Neural cell (in vitro differentiated cells): Measurements from ENCODE around the gene C5. TPM values are rescaled to one million over a fixed set of nuclear protein-coding genes. Genes with fewer than 3 reads are reported as not detected.

Source experiments
- H2AFZ ChIP-seq: fragments of 200-600, 300-800 bp; sonication (generic), shearing (Covaris generic); 2 replicates; pipeline ENCODE4 v1.6.0; 2014; ENCODE audit warnings: low read depth, mild to moderate bottlenecking, antibody characterized with exemption, low read length, moderate library complexity
- H3F3A ChIP-seq: fragments of 200-600 bp; shearing (Covaris generic); 2 replicates; pipeline ENCODE4 v1.6.1; 2016; ENCODE audit warnings: mild to moderate bottlenecking, moderate library complexity, mixed read lengths, antibody characterized with exemption, low read length; ENCODE audit not compliant: insufficient read depth, poor library complexity, severe bottlenecking
- H3K27ac ChIP-seq: fragments of 200-600, 300-800 bp; sonication (generic), shearing (Covaris generic); 2 replicates; pipeline ENCODE4 v1.5.1; 2014; ENCODE audit warnings: mild to moderate bottlenecking, low read length, moderate library complexity
- H3K27me3 ChIP-seq: fragments of 300-800, 200-600 bp; sonication (generic), shearing (Covaris generic); 2 replicates; pipeline ENCODE4 v1.6.0; 2014; ENCODE audit warnings: mild to moderate bottlenecking, low read depth, low read length, moderate library complexity; ENCODE audit not compliant: insufficient read depth
- H3K36me3 ChIP-seq: fragments of 300-800, 200-600 bp; sonication (generic), shearing (Covaris generic); 2 replicates; pipeline ENCODE4 v1.5.1; 2014; ENCODE audit warnings: mild to moderate bottlenecking, antibody characterized with exemption, low read length, moderate library complexity; ENCODE audit not compliant: insufficient read depth
- H3K4me2 ChIP-seq: fragments of 300-800, 200-600 bp; sonication (generic), shearing (Covaris generic); 2 replicates; pipeline ENCODE4 v1.6.0; 2014; ENCODE audit warnings: mild to moderate bottlenecking, low read length
- H3K4me3 ChIP-seq: fragments of 300-800, 200-600 bp; sonication (generic), shearing (Covaris generic); 2 replicates; pipeline ENCODE4 v1.5.1; 2014; ENCODE audit warnings: mild to moderate bottlenecking, low read length, moderate library complexity
- H3K79me2 ChIP-seq: fragments of 200-600 bp; shearing (Covaris generic); replicated peaks from 2 replicates; pipeline ENCODE4 v1.6.0; 2014; ENCODE audit warnings: mild to moderate bottlenecking, low read length, moderate library complexity; ENCODE audit not compliant: insufficient read depth
- H3K9ac ChIP-seq: fragments of 300-800, 200-600 bp; sonication (generic), shearing (Covaris generic); 2 replicates; pipeline ENCODE4 v1.6.1; 2016; ENCODE audit warnings: mild to moderate bottlenecking, low read length, mixed read lengths
- H3K9me2 ChIP-seq: fragments of 200-600 bp; shearing (Covaris generic); 2 replicates; pipeline ENCODE4 v1.6.1; 2016; ENCODE audit warnings: mild to moderate bottlenecking, low read length, mixed read lengths; ENCODE audit not compliant: insufficient read depth
- H3K9me3 ChIP-seq: fragments of 200-600, 300-800 bp; sonication (generic), shearing (Covaris generic); 2 replicates; pipeline ENCODE4 v1.6.1; 2016; ENCODE audit warnings: mild to moderate bottlenecking, mixed run types, low read length, moderate library complexity, mixed read lengths
- H4K20me1 ChIP-seq: fragments of 200-600 bp; shearing (Covaris generic); 2 replicates; pipeline ENCODE4 v1.6.1; 2016; ENCODE audit warnings: mild to moderate bottlenecking, mixed run types; ENCODE audit not compliant: insufficient read depth
- CTCF ChIP-seq: fragments of 450-650 bp; IDR thresholded peaks from 2 replicates; pipeline ENCODE4 v1.5.1; 2014; ENCODE audit warnings: antibody characterized with exemption, mild to moderate bottlenecking, moderate library complexity; ENCODE audit not compliant: poor library complexity, severe bottlenecking
- EP300 ChIP-seq: fragments of 450-650 bp; conservative IDR thresholded peaks from 2 replicates; pipeline ENCODE4 v1.6.1; 2014; ENCODE audit warnings: antibody characterized with exemption, mild to moderate bottlenecking, moderate library complexity; ENCODE audit not compliant: poor library complexity, severe bottlenecking
- EZH2 ChIP-seq: fragments of 200-600, 300-800 bp; shearing (Covaris generic), sonication (generic); IDR thresholded peaks from 2 replicates; pipeline ENCODE4 v1.6.1; 2014; ENCODE audit warnings: antibody characterized with exemption, low read length, borderline replicate concordance, mild to moderate bottlenecking; ENCODE audit not compliant: insufficient read depth, poor library complexity, severe bottlenecking
- MXI1 ChIP-seq: fragments of 450-650 bp; conservative IDR thresholded peaks from 2 replicates; pipeline ENCODE4 v1.6.1; 2014; ENCODE audit warnings: antibody characterized with exemption, mild to moderate bottlenecking; ENCODE audit not compliant: poor library complexity, severe bottlenecking
- POLR2AphosphoS5 ChIP-seq: IDR thresholded peaks from 2 replicates; pipeline ENCODE4 v1.6.1; 2012
- RAD21 ChIP-seq: fragments of 450-650 bp; conservative IDR thresholded peaks from 2 replicates; pipeline ENCODE4 v1.6.1; 2014; ENCODE audit warnings: antibody characterized with exemption, mild to moderate bottlenecking, moderate library complexity
- REST ChIP-seq: IDR thresholded peaks from 2 replicates; pipeline ENCODE4 v1.6.1; 2012; ENCODE audit warnings: borderline replicate concordance
- SMC3 ChIP-seq: fragments of 450-650 bp; conservative IDR thresholded peaks from 2 replicates; pipeline ENCODE4 v1.6.1; 2014; ENCODE audit warnings: antibody characterized with exemption, mild to moderate bottlenecking, moderate library complexity; ENCODE audit not compliant: poor library complexity
- TAF1 ChIP-seq: IDR thresholded peaks from 2 replicates; pipeline ENCODE4 v1.6.1; 2012; ENCODE audit warnings: low read depth
- polyA plus RNA-seq: library from polyadenylated mRNA; depleted of rRNA; stranded (reverse); fragments of >200 nt; gene quantifications from 2 replicates; pipeline ENCODE4 v1.2.3, GENCODE V29; 2014

The C5 gene
- polyA plus RNA-seq, 1 donor from 2014 or later = 3.8 TPM

- Histone ChIP-seq H3K27me3 (no peaks in the 10 kb centered on the region), H3K27ac (peak overlapping the region; percentile 78), H2AFZ (peak overlapping the region; percentile 21), H3K4me3 (peak overlapping the region; percentile 48), H3K9ac (peak overlapping the region; percentile 34), H3K4me2 (peak overlapping the region; percentile 64), H3F3A (no peaks in the 10 kb centered on the region), H4K20me1 (no peaks in the 10 kb centered on the region), H3K79me2 (no peaks in the 10 kb centered on the region), H3K9me3 (no peaks in the 10 kb centered on the region), H3K36me3 (no peaks in the 10 kb centered on the region), H3K9me2 (no peaks in the 10 kb centered on the region)
- TF ChIP-seq REST (peak; percentile 77), EP300 (peak; percentile 62), RAD21 (no peak), POLR2AphosphoS5 (peak; percentile 50), SMC3 (no peak)
These were observed 84.6 kb downstream of the C5 start for GRCh38 chr9:120965344-120966012.

- H4K20me1 ChIP-seq = no peaks in the 10 kb centered on the region
- H3K9me3 ChIP-seq = no peaks in the 10 kb centered on the region
- no peak overlapping the region for H3K27ac ChIP-seq
- H3K4me2 ChIP-seq = no peak overlapping the region
- H3K9ac ChIP-seq = no peak overlapping the region
- no peak overlapping the region for H3K4me3 ChIP-seq
- H3F3A ChIP-seq = no peaks in the 10 kb centered on the region
- TF ChIP-seq CTCF = no peak
- TF ChIP-seq EP300 = no peak
- no peak for TF ChIP-seq REST
- no peak for TF ChIP-seq RAD21
- TF ChIP-seq POLR2AphosphoS5 = no peak
- TF ChIP-seq TAF1 = no peak
- no peak for TF ChIP-seq EZH2
- TF ChIP-seq SMC3 = no peak
- TF ChIP-seq MXI1 = no peak
- no peaks in the 10 kb centered on the region for H3K27me3 ChIP-seq
- H3K79me2 ChIP-seq = no peaks in the 10 kb centered on the region
- no peak overlapping the region for H2AFZ ChIP-seq
- no peaks in the 10 kb centered on the region for H3K36me3 ChIP-seq
- H3K9me2 ChIP-seq = no peaks in the 10 kb centered on the region
These were observed 88.1 kb downstream of the C5 start for GRCh38 chr9:120961936-120962335.
